Non-pigmented ciliary epithelial cell (primary cell): ENCODE measurements around the gene DDX18.
A peak's percentile ranks its signal among the peaks of the same experiment; 100 is the strongest.
"Not testable (repeated sequence)": the region's sequence is repeated elsewhere in the genome, so short reads cannot be mapped to it uniquely, and the experiment has no call there.

Source experiments
- DNase-seq: peaks from one replicate; pipeline ENCODE4 v3.0.0-alpha.2; 2010; ENCODE audit warnings: low read depth

Gene DDX18

GRCh38 chr2:117814417-117815264 is at the start of gene DDX18:
DDX18 (plus strand) TSS chr2:117814691; CDS start chr2:117814778, 87 bp downstream.
- peak; percentile 81 for DNase-seq

- no peak for DNase-seq
Observed at GRCh38 chr2:117770730-117771129, 43.8 kb upstream of the DDX18 start.

GRCh38 chr2:117771969-117772630 is 42.4 kb upstream of the DDX18 start:
- DNase-seq = peak; percentile 3

- DNase-seq = no peak
Observed at GRCh38 chr2:117774716-117775115, 39.8 kb upstream of the DDX18 start.

GRCh38 chr2:117775703-117776219 is 38.7 kb upstream of the DDX18 start:
- no peak for DNase-seq

GRCh38 chr2:117776888-117777287 is 37.6 kb upstream of the DDX18 start:
- DNase-seq = no peak

GRCh38 chr2:117785740-117786139 is 28.8 kb upstream of the DDX18 start:
- peak; percentile 5 for DNase-seq

GRCh38 chr2:117786520-117786919 is 28.0 kb upstream of the DDX18 start:
- no peak for DNase-seq

GRCh38 chr2:117789505-117789904 is 25.0 kb upstream of the DDX18 start:
- DNase-seq = no peak

GRCh38 chr2:117794668-117795067 is 19.8 kb upstream of the DDX18 start:
- no peak for DNase-seq

- no peak for DNase-seq
Observed at GRCh38 chr2:117801826-117802225, 12.7 kb upstream of the DDX18 start.

GRCh38 chr2:117803644-117804325 is 10.7 kb upstream of the DDX18 start:
- DNase-seq = not testable (repeated sequence)

- no peak for DNase-seq
Observed at GRCh38 chr2:117812443-117812842, 2.0 kb upstream of the DDX18 start.

GRCh38 chr2:117815946-117816345 is 1.5 kb downstream of the DDX18 start:
- no peak for DNase-seq

- DNase-seq = no peak
Observed at GRCh38 chr2:117818921-117819320, 4.4 kb downstream of the DDX18 start.

GRCh38 chr2:117820444-117820843 is 6.0 kb downstream of the DDX18 start:
- no peak for DNase-seq

GRCh38 chr2:117825437-117825836 is 10.9 kb downstream of the DDX18 start:
- no peak for DNase-seq

- not testable (repeated sequence) for DNase-seq
Observed at GRCh38 chr2:117827464-117827863, 13.0 kb downstream of the DDX18 start.

- no peak for DNase-seq
Observed at GRCh38 chr2:117828870-117829269, 14.4 kb downstream of the DDX18 start.

GRCh38 chr2:117832332-117832731 is 17.8 kb downstream of the DDX18 start:
- no peak for DNase-seq

- DNase-seq = no peak
Observed at GRCh38 chr2:117832905-117833613, 18.6 kb downstream of the DDX18 start.

- no peak for DNase-seq
Observed at GRCh38 chr2:117833911-117834310, 19.4 kb downstream of the DDX18 start.
